HepG2 (cell line): ENCODE data around the gene CT47A1. TPM values are rescaled to one million over a fixed set of nuclear protein-coding genes. Genes with fewer than 3 reads are reported as not detected.
A peak's percentile ranks its signal among the peaks of the same experiment; 100 is the strongest.

Source experiments
- BCL6 ChIP-seq: IDR thresholded peaks from 2 replicates; pipeline ENCODE4 v1.6.1; 2016; ENCODE audit warnings: missing genetic modification reagents, missing compliant biosample characterization
- CEBPB ChIP-seq: IDR thresholded peaks from 2 replicates; pipeline ENCODE4 v1.6.1; 2011; ENCODE audit warnings: low read depth, low read length, improper control_type of control experiment, borderline replicate concordance
- FOXA3 ChIP-seq: IDR thresholded peaks from 2 replicates; pipeline ENCODE4 v1.6.1; 2016; ENCODE audit warnings: missing genetic modification reagents, missing compliant biosample characterization
- HMG20A ChIP-seq: IDR thresholded peaks from 2 replicates; pipeline ENCODE4 v1.6.1; 2016; ENCODE audit warnings: borderline replicate concordance
- HNF1A ChIP-seq, 2 experiments: sonication (generic) in 1 of 2; formaldehyde crosslinking in 1 of 2; IDR thresholded peaks; 2 replicates each; pipeline versions ENCODE4 v1.4.0 to v1.6.1; 2016 to 2020; ENCODE audit warnings: borderline replicate concordance in 1 of 2, low read depth in 1 of 2, mild to moderate bottlenecking in 1 of 2, missing genetic modification reagents in 1 of 2
- MAFK ChIP-seq, 2 experiments: IDR thresholded peaks in 1 of 2; conservative IDR thresholded peaks in 1 of 2; 2 replicates each; pipeline ENCODE4 v1.6.1; 2011; ENCODE audit warnings: improper control_type of control experiment in 2 of 2, low read length in 2 of 2
- MED1 ChIP-seq: sonication (generic); formaldehyde crosslinking; IDR thresholded peaks from 2 replicates; pipeline ENCODE4 v1.4.0; 2020; ENCODE audit warnings: missing genetic modification reagents
- RBM39 ChIP-seq: fragments of 200-400 bp; formaldehyde crosslinking; IDR thresholded peaks from one replicate; pipeline ENCODE4 v1.6.1; 2018; ENCODE audit warnings: antibody characterized with exemption, mild to moderate bottlenecking, low read depth, low read length; ENCODE audit not compliant: poor library complexity, severe bottlenecking
- RXRB ChIP-seq: IDR thresholded peaks from 2 replicates; pipeline ENCODE4 v1.6.1; 2016; ENCODE audit warnings: borderline replicate concordance, missing genetic modification reagents, missing compliant biosample characterization
- SALL1 ChIP-seq: sonication (generic); formaldehyde crosslinking; IDR thresholded peaks from 2 replicates; pipeline ENCODE4 v1.8.0; 2022; ENCODE audit warnings: mild to moderate bottlenecking, missing genetic modification reagents
- SNAPC5 ChIP-seq: sonication (generic); formaldehyde crosslinking; IDR thresholded peaks from 2 replicates; pipeline ENCODE4 v1.8.1; 2023; ENCODE audit warnings: mild to moderate bottlenecking, missing genetic modification reagents, borderline replicate concordance
- TBX2 ChIP-seq: sonication (generic); formaldehyde crosslinking; IDR thresholded peaks from 2 replicates; pipeline ENCODE4 v1.5.0; 2020; ENCODE audit warnings: missing genetic modification reagents, mild to moderate bottlenecking, borderline replicate concordance
- TEAD3 ChIP-seq: optimal IDR thresholded peaks from 2 replicates; pipeline ENCODE3; 2016; ENCODE audit warnings: borderline replicate concordance
- ZBTB37 ChIP-seq: sonication (generic); formaldehyde crosslinking; IDR thresholded peaks from 2 replicates; pipeline ENCODE4 v1.4.0; 2020; ENCODE audit warnings: mild to moderate bottlenecking, missing genetic modification reagents
- ZGPAT ChIP-seq: IDR thresholded peaks from 2 replicates; pipeline ENCODE4 v1.6.1; 2016; ENCODE audit warnings: mild to moderate bottlenecking
- ZKSCAN8 ChIP-seq: IDR thresholded peaks from 2 replicates; pipeline ENCODE4 v1.6.1; 2016; ENCODE audit warnings: borderline replicate concordance, missing genetic modification reagents, missing compliant biosample characterization
- ZMYM4 ChIP-seq: sonication (generic); formaldehyde crosslinking; IDR thresholded peaks from 2 replicates; pipeline ENCODE4 v1.8.1; 2023; ENCODE audit warnings: mild to moderate bottlenecking, missing genetic modification reagents
- ZNF275 ChIP-seq: sonication (generic); formaldehyde crosslinking; IDR thresholded peaks from 2 replicates; pipeline ENCODE4 v1.8.0; 2022; ENCODE audit warnings: missing genetic modification reagents, mild to moderate bottlenecking, inconsistent platforms, borderline replicate concordance
- ZNF503 ChIP-seq: sonication (generic); formaldehyde crosslinking; IDR thresholded peaks from 2 replicates; pipeline ENCODE4 v1.4.0; 2020; ENCODE audit warnings: missing genetic modification reagents
- polyA plus RNA-seq, 8 experiments: library from polyadenylated mRNA; depleted of rRNA in 3 of 8; stranded (reverse) in 7 of 8; unstranded in 1 of 8; fragments of >200 nt; fragmentation: Illumina TruSeq in 4 of 8; extraction: Trizol in 4 of 8; gene quantifications; 2 replicates each; pipeline versions ENCODE4 v1.2.1 to v1.2.3, GENCODE V29; 2011 to 2016; ENCODE audit warnings: low read depth in 4 of 8, missing spikeins in 1 of 8, mixed read lengths in 1 of 8; ENCODE audit not compliant: insufficient read depth in 1 of 8
- total RNA-seq, 5 experiments: library from RNA; depleted of rRNA; stranded (reverse); fragments of >200 nt; fragmentation: Illumina TruSeq; extraction: Trizol; gene quantifications; 2 replicates each; pipeline ENCODE4 v1.2.3, GENCODE V29; 2016; ENCODE audit warnings: low read depth in 1 of 5

The CT47A1 gene
- total and polyA plus RNA-seq, 2 of the 13 experiments (the other 11 are each of a cell fraction or from before 2014, with no cell fraction given): not detected

GRCh38 chrX:121008920-121009319 is 23.4 kb upstream of the CT47A1 start (continued):
- TF ChIP-seq ZNF275 (CRISPR knock-in tag): no peak
- peak; percentile 77 for TF ChIP-seq TEAD3 (CRISPR knock-in tag)
- TF ChIP-seq FOXA3 (CRISPR knock-in tag): peak; percentile 71; the same call in 1 of the 2 replicates
- 0 out of 2 replicates have a peak, but pooled peaks have one; percentile 20 for TF ChIP-seq ZMYM4 (CRISPR knock-in tag)
- peak; percentile 55 for TF ChIP-seq MED1 (CRISPR knock-in tag)
- no peak for TF ChIP-seq MAFK (conservative IDR thresholded peaks at IDR 0.05 in 1 of 2, IDR thresholded peaks at IDR 0.05 in 1 of 2; ENCODE audit: low read length in 2 of 2)
- TF ChIP-seq ZBTB37 (CRISPR knock-in tag): no peak
- peak; percentile 51; the same call in 1 of the 2 replicates for TF ChIP-seq TBX2 (CRISPR knock-in tag)
- TF ChIP-seq SNAPC5 (CRISPR knock-in tag): no peak
- peak; percentile 87 for TF ChIP-seq CEBPB
- TF ChIP-seq SALL1 (CRISPR knock-in tag): peak; percentile 22; the same call in 1 of the 2 replicates
- 0 out of 2 replicates have a peak, but pooled peaks have one; percentile 17 for TF ChIP-seq HNF1A (IDR thresholded peaks at IDR 0.05; ENCODE audit: low read depth)
- TF ChIP-seq HNF1A (CRISPR knock-in tag; IDR thresholded peaks at IDR 0.05; ENCODE audit: borderline replicate concordance): no peak
- TF ChIP-seq ZNF503 (CRISPR knock-in tag): no peak
- no peak for TF ChIP-seq RBM39
- TF ChIP-seq ZGPAT (CRISPR knock-in tag): peak; percentile 57; the same call in 1 of the 2 replicates
- peak; percentile 68 for TF ChIP-seq RXRB (CRISPR knock-in tag)
- TF ChIP-seq HMG20A: peak; percentile 63; the same call in 1 of the 2 replicates
- TF ChIP-seq BCL6 (CRISPR knock-in tag): peak; percentile 63
- no peak for TF ChIP-seq ZKSCAN8 (CRISPR knock-in tag)
